ENCODE data around the gene MARCHF11. TPM values are rescaled to one million over a fixed set of nuclear protein-coding genes. Genes with fewer than 3 reads are reported as not detected.

Gene MARCHF11, protein sequence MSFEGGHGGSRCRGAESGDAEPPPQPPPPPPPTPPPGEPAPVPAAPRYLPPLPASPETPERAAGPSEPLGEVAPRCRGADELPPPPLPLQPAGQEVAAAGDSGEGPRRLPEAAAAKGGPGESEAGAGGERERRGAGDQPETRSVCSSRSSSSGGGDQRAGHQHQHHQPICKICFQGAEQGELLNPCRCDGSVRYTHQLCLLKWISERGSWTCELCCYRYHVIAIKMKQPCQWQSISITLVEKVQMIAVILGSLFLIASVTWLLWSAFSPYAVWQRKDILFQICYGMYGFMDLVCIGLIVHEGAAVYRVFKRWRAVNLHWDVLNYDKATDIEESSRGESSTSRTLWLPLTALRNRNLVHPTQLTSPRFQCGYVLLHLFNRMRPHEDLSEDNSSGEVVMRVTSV
- total RNA-seq (not detected in 2 replicates), polyA plus RNA-seq (not detected in 2 replicates), polyA minus RNA-seq (not detected in 2 replicates)
- not detected for total RNA-seq (2013)

DNA sequence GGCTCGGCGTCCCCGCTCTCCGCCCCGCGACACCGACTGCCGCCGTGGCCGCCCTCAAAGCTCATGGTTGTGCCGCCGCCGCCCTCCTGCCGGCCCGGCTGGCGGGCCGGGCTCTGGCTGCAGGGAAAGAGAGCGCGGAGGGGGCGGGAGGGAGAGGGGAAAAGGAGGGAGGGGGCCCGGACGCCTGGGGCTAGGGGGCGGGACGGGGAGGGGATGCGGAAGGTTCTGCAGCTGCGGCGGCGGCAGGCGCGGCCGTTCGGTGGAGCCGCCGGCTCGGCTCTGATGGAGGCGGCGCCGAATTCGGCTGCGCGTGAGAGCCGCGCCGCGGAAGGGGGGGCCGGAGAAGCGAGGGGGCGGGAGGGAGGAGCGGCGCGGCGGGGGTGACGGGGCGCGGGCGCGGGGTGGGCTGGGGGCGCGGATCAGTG lies at the start of gene MARCHF11:
Gene MARCHF11 (minus strand): TSS at position 281 of the 425 bp plus-strand sequence. CDS start 216 bp downstream, at position 65.
- H3K27ac ChIP-seq (ENCODE audit: low read length in 2 of 2), result no peak within 1 kb of the TSS
- H3K9me3 Mint-ChIP-seq (ENCODE audit: insufficient read depth), result peaks cover 3% of the 10 kb centered on the region
- peaks cover 0 to 10% (median 0%) of the 10 kb centered on the region in 3 donors for H3K9me3 ChIP-seq (ENCODE audit: control extremely low read depth in 1 of 3, control insufficient read depth in 2 of 3, insufficient read depth in 1 of 3, low read length in 2 of 3)
- POLR2A ChIA-PET, result no interaction called here
- H3K4me3 ChIP-seq (ENCODE audit: control extremely low read depth in 1 of 5, extremely low read depth in 1 of 5, insufficient read depth in 1 of 5, low read depth in 2 of 5, low read length in 4 of 5), result no peak within 1 kb of the TSS
- H3K4me2 ChIP-seq (replicated peaks; ENCODE audit: low read depth, low read length, poor library complexity, severe bottlenecking), result no peak within 1 kb of the TSS
- no peaks in the 10 kb centered on the region for H3K79me2 ChIP-seq (ENCODE audit: control insufficient read depth, insufficient read depth, low read length)
- 18% methylated on average over 32 of the region's 59 CpGs for WGBS (ENCODE audit: insufficient coverage)
- ATAC-seq (ENCODE audit: low read depth) (no peak), DNase-seq (no peak)
- CTCF ChIA-PET, result no interaction called here
- no peak within 1 kb of the TSS for H3K4me3 Mint-ChIP-seq
- intact Hi-C loops (cut with micrococcal nuclease), result no loop called here
- no peak within 1 kb of the TSS for H3K27ac Mint-ChIP-seq
- no peaks in the 10 kb centered on the region for H4K20me1 ChIP-seq (ENCODE audit: control insufficient read depth, insufficient read depth, low read length, poor library complexity, severe bottlenecking)
- peaks cover 4% of the 10 kb centered on the region for H3K4me1 Mint-ChIP-seq
- no peak within 1 kb of the TSS for H3K9ac ChIP-seq (ENCODE audit: low read length)
- peaks cover 33% of the 10 kb centered on the region for H3K27me3 Mint-ChIP-seq
- TF ChIP-seq EZH2 (IDR thresholded peaks at IDR 0.05; ENCODE audit: borderline replicate concordance, insufficient read depth, low read depth, low read length, poor library complexity, severe bottlenecking), result no peak
- TF ChIP-seq, protein P1, sequence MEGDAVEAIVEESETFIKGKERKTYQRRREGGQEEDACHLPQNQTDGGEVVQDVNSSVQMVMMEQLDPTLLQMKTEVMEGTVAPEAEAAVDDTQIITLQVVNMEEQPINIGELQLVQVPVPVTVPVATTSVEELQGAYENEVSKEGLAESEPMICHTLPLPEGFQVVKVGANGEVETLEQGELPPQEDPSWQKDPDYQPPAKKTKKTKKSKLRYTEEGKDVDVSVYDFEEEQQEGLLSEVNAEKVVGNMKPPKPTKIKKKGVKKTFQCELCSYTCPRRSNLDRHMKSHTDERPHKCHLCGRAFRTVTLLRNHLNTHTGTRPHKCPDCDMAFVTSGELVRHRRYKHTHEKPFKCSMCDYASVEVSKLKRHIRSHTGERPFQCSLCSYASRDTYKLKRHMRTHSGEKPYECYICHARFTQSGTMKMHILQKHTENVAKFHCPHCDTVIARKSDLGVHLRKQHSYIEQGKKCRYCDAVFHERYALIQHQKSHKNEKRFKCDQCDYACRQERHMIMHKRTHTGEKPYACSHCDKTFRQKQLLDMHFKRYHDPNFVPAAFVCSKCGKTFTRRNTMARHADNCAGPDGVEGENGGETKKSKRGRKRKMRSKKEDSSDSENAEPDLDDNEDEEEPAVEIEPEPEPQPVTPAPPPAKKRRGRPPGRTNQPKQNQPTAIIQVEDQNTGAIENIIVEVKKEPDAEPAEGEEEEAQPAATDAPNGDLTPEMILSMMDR (IDR thresholded peaks at IDR 0.05), result no peak
- H3K4me1 ChIP-seq (ENCODE audit: control insufficient read depth in 2 of 2, insufficient read depth in 2 of 2, low read length in 2 of 2), result no peaks in the 10 kb centered on the region
- peaks cover 0 to 18% (median 10%) of the 10 kb centered on the region in 4 experiments for H3K27me3 ChIP-seq (replicated peaks in 1 of 4; ENCODE audit: control extremely low read depth in 1 of 4, control insufficient read depth in 3 of 4, insufficient read depth in 4 of 4, low read length in 3 of 4)
- H3K36me3 ChIP-seq (replicated peaks in 1 of 2; ENCODE audit: control extremely low read depth in 1 of 2, control insufficient read depth in 1 of 2, extremely low read depth in 1 of 2, insufficient read depth in 2 of 2, low read length in 1 of 2), result no peaks in the 10 kb centered on the region
- H2AFZ ChIP-seq (ENCODE audit: insufficient read depth, low read depth, low read length, poor library complexity, severe bottlenecking), result no peak within 1 kb of the TSS

DNA sequence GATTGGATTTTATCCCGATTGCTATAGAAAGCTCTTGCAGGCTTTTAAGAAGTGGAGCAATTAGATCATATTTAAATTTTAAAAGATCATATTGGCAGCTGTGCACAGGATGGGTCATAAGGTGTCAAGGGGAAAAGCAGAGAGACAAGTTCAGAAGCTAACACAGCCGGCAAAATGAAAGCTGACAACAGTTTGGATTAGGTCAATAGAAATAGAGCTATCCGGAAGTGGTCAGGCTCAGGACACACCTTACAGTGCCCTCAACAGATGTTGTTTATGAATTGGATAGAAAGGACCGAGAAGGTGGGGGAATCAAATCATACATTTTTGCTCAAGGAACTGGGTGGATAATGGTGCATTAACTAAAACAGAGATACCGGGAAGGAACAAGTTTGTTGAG lies 46.3 kb upstream of the MARCHF11 start:
- Histone ChIP-seq H3K79me2 (ENCODE audit: control insufficient read depth, insufficient read depth, low read length) (no peaks in the 10 kb centered on the region), H2AFZ (ENCODE audit: insufficient read depth, low read depth, low read length, poor library complexity, severe bottlenecking) (no peak overlapping the region), H3K4me3 (ENCODE audit: control extremely low read depth in 1 of 5, extremely low read depth in 1 of 5, insufficient read depth in 1 of 5, low read depth in 2 of 5, low read length in 4 of 5) (no peak overlapping the region), H3K9ac (ENCODE audit: low read length) (no peak overlapping the region), H3K4me1 (ENCODE audit: control insufficient read depth in 2 of 2, insufficient read depth in 2 of 2, low read length in 2 of 2) (no peaks in the 10 kb centered on the region), H3K27ac (ENCODE audit: low read length in 2 of 2) (no peak overlapping the region), H3K9me3 (ENCODE audit: control extremely low read depth in 1 of 3, control insufficient read depth in 2 of 3, insufficient read depth in 1 of 3, low read length in 2 of 3) (peaks cover 0 to 11% (median 0%) of the 10 kb centered on the region in 3 donors), H4K20me1 (ENCODE audit: control insufficient read depth, insufficient read depth, low read length, poor library complexity, severe bottlenecking) (no peaks in the 10 kb centered on the region), H3K4me2 (replicated peaks; ENCODE audit: low read depth, low read length, poor library complexity, severe bottlenecking) (no peak overlapping the region), H3K36me3 (replicated peaks in 1 of 2; ENCODE audit: control extremely low read depth in 1 of 2, control insufficient read depth in 1 of 2, extremely low read depth in 1 of 2, insufficient read depth in 2 of 2, low read length in 1 of 2) (no peaks in the 10 kb centered on the region), H3K27me3 (replicated peaks in 1 of 4; ENCODE audit: control extremely low read depth in 1 of 4, control insufficient read depth in 3 of 4, insufficient read depth in 4 of 4, low read length in 3 of 4) (no peaks in the 10 kb centered on the region)
- TF ChIP-seq, protein P1 (IDR thresholded peaks at IDR 0.05), result no peak
- TF ChIP-seq EZH2 (IDR thresholded peaks at IDR 0.05; ENCODE audit: borderline replicate concordance, insufficient read depth, low read depth, low read length, poor library complexity, severe bottlenecking), result no peak
- DNase-seq (no peak), ATAC-seq (ENCODE audit: low read depth) (no peak)
- Mint-ChIP-seq H3K4me1 (no peaks in the 10 kb centered on the region), H3K27me3 (no peaks in the 10 kb centered on the region), H3K27ac (no peak overlapping the region), H3K9me3 (ENCODE audit: insufficient read depth) (no peaks in the 10 kb centered on the region), H3K4me3 (no peak overlapping the region)
- intact Hi-C loops (cut with micrococcal nuclease), result no loop called here
- ChIA-PET POLR2A (no interaction called here), CTCF (no interaction called here)
- 93% methylated on average over 5 of the region's 5 CpGs for WGBS (ENCODE audit: insufficient coverage)
